HG02571 (cell line): ENCODE data around the gene CATSPER1.
"Not testable (repeated sequence)": the region's sequence is repeated elsewhere in the genome, so short reads cannot be mapped to it uniquely, and the experiment has no call there.

ENCODE experiments used
- ATAC-seq: cut with Tn5 transposase; IDR thresholded peaks from one replicate; pipeline ENCODE4 v1.9.1; 2021; ENCODE audit warnings: mild to moderate bottlenecking, moderate library complexity; ENCODE audit not compliant: unreplicated experiment

CATSPER1 gene

DNA sequence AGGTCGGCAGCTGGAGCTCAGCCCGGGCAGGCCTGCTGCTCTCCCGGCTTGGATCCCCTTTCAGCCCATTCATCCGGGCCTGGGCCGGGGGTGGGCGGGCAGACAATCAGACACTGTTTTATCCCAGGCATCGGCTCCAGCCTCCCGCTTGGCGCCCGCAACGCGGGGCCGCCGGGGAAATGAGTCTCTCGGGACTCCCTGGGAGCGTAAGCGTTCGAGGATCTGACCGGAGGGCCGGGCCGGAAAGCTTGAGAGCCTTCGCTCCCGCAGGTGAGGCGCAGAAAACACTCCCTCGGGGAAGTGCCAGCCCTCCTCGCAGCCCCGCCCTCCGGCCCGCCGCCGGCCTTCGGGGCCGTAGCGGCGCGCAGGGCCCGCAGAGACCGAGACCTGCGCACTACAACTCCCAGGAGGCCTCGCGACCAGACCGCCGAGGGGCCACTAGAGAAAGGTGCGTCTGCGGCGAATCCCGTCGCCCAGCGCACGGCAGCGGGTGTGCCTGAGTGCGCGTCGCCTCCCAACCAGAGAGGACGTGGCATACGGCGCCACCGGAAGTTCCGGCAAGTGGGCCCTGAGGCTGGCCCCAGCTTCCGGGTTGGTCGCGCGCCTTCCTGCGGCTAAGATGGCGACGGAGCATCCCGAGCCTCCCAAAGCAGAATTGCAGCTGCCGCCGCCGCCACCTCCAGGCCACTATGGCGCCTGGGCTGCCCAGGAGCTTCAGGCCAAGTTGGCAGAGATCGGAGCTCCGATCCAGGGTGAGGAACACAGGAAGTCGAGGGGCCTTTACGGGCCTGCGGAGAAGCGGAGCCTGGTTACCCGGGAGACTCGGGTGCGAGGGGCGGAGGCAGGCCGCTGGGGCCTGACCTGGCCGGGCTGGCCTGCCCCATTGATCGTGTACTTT lies 25.7 kb upstream of the CATSPER1 start, which contains the start of gene SF3B2:
Gene SF3B2, plus strand, starts transcription at position 599 of the 898 bp plus-strand sequence. Its CDS starts 21 bp downstream, at position 620.
- peak; percentile 91 for ATAC-seq

GRCh38 chr11:66051371-66051765 lies 25.1 kb upstream of the CATSPER1 start:
- no peak for ATAC-seq

DNA sequence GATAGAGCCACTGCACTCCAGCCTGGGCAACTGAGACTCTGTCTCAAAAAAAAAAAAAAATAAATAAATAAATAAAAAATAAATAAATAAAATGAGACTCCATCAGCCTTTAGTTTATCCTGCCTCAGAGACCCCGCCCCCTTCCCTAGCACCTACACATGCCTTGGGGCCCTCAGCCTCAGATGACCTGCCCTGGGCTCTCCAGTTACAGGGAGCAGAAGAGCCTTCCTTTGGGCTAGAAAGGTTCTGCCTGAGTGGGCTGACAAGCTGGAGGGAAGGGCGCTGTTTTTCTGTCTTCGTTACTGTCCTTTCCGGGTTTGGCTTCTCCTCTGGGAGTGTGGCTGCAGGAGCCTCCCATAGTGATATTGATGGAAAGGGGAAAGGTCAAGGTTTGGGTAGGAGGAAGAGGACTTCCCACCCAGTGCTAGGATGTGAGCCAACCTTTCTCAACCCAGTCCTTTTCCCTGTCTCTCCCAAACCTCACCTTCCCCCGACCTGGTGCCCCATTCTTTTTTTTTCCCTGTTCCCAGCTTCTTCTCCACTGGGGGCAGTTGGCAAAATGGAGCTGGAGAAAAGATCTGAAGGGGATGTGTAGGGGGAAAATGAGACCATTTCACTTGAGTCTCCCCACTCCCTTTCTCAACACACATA lies 24.4 kb upstream of the CATSPER1 start:
- ATAC-seq = no peak

GRCh38 chr11:66048547-66049323 lies 22.5 kb upstream of the CATSPER1 start, which contains the start of gene GAL3ST3:
GAL3ST3 (minus strand) TSS chr11:66049161; CDS start chr11:66045415, 3,746 bp downstream.
- no peak for ATAC-seq

- ATAC-seq = no peak
Measured at GRCh38 chr11:66047541-66048365, 21.5 kb upstream of the CATSPER1 start.

- ATAC-seq = no peak
Measured at GRCh38 chr11:66046901-66047300, 20.6 kb upstream of the CATSPER1 start.

- ATAC-seq = peak; percentile 53
Measured at GRCh38 chr11:66045177-66045639, 18.9 kb upstream of the CATSPER1 start.

- no peak for ATAC-seq
Measured at GRCh38 chr11:66044757-66045156, 18.5 kb upstream of the CATSPER1 start.

DNA sequence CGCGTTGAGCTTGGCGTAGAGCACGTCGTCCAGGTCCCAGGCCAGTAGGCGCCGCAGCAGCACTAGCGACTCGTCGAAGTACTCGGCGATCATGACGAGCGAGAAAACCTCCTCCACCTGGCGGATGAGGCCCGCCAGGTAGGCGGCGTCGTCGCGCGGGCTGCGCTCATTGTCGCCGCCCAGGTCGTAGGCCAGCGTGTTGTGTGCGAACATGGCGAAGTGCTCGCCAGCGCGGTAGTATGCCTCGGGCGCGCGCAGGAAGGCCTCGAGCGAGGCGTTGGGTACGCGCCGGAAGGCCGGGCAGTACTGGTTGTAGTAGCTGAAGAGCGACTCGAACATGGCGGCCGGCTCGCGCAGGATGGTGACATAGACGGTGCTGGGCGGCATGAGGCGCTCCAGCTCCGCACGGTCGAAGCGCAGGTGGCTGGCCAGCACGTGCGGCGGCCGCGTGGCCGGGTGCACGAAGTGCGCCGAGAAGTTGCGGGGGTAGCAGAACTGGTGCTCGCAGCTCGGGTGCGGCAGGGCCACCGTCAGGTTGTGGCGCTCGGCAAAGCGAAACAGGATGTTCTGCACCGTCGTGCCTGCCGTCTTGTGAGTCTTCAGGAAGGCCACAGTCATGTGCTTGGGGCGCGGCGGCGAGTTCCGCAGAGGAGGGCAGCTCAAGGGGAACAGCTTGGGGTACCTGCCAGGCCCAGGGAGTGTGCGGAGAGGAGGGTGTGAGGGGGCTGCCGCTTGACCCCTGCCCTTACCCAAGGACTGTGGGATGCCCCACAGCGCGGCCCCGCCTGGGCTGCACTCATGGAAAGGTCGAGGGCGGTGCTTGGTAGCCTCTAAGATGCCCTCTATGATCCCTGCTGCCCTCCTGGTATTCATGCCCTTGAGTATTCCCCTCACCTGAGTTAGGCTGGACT lies 17.0 kb upstream of the CATSPER1 start:
- ATAC-seq = no peak

GRCh38 chr11:66042227-66042995 lies 16.1 kb upstream of the CATSPER1 start:
- ATAC-seq = no peak

GRCh38 chr11:66039765-66040164 lies 13.5 kb upstream of the CATSPER1 start:
- ATAC-seq = no peak

DNA sequence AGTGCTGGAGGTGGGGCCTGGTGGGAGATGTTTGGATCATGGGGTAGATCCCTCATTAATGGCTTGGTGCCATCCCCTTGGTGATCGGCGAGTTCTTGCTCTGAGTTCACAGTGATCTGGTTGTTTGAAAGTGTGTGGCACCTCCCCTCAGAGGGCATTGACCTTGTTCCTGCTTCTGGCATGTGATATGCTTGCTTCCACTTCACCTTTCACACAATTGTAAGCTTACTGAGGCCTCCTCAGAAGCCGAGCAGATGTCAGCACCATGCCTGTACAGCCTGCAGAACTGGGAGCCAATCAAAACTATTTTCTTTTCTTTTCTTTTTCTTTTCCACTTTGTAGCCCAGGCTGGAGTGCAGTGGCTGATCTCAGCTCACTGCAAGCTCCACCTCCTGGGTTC lies 11.0 kb upstream of the CATSPER1 start:
- ATAC-seq = no peak

DNA sequence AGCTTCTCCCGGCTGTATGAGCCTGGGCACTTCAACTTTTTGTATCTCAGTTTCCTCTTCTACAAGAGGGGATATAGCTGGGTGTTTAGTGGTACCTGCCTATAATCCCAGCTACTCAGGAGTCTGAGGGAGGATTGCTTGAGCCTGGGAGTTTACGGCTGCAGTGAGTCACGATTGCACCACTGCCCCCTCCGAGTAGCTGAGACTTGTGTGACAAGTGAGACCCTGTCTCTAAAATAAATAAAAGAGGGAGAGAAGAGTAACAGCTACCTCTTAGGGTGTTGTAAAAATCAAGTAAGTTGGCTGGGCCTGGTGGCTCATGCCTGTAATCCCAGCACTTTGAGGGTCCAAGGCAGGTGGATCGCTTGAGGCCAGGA lies 10.0 kb upstream of the CATSPER1 start:
- ATAC-seq = no peak

GRCh38 chr11:66035653-66036333 lies 9.5 kb upstream of the CATSPER1 start:
- no peak for ATAC-seq

GRCh38 chr11:66032957-66033735 lies 6.9 kb upstream of the CATSPER1 start:
- no peak for ATAC-seq

GRCh38 chr11:66023186-66023440 lies 3.2 kb downstream of the CATSPER1 start:
- not testable (repeated sequence) for ATAC-seq

DNA sequence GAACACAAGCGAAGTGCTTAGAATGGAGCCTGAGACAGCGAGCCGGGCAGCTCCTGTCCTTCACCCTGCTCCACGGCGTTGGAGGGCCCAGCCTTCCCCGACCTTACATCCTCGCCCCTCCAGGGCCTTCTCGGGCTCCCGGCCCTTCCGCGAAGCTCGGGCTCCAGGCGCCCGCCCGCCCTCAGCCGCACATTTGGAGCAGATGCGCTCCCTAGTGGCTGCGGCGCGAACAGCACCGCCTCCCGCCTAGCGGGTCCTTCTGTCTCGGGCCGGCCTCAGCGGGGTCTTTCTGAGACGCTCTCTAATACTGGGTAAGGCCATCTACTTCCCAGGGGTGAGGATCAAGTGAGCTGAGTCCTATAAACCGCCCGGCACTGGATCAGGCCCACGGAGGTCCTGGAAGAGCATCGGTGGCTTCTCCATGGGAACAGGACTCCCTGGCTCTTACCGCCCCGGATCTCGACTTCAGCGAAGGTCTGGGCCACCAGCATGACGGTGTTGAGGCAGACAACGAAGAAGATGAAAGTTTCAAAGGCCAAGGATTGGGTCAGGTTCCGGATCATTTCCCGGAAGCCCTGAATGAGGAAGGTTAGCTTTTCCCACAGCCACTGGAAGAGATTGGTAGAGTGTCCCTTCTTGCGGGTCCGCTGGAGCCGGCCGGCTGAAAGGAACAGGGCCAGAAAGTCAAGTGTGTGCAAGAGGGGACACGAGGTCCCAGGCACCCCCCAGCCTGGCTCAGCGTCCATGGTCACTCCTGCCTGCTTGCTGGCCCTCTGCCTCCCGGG lies 3.7 kb downstream of the CATSPER1 start:
- no peak for ATAC-seq
